H9 (cell line): Measurements from ENCODE around the gene HCFC2. TPM values are rescaled to one million over a fixed set of nuclear protein-coding genes. Genes with fewer than 3 reads are reported as not detected.

Experiments used
- DNase-seq: peaks from one replicate; pipeline ENCODE4 v3.0.0-alpha.2; 2017
- H2AFZ ChIP-seq: one replicate; pipeline ENCODE4 v1.6.1; 2013; ENCODE audit warnings: mild to moderate bottlenecking, low read length, control low read depth, moderate library complexity
- H2AK5ac ChIP-seq: 2 replicates; pipeline ENCODE4 v1.6.1; 2013; ENCODE audit warnings: low read length, control low read depth, mixed read lengths; ENCODE audit not compliant: insufficient read length
- H2BK120ac ChIP-seq: one replicate; pipeline ENCODE4 v1.6.1; 2013; ENCODE audit warnings: low read depth, mild to moderate bottlenecking, low read length, control low read depth, inconsistent platforms; ENCODE audit not compliant: poor library complexity, severe bottlenecking
- H2BK12ac ChIP-seq: 2 replicates; pipeline ENCODE4 v1.6.1; 2013; ENCODE audit warnings: low read length, control low read depth, mixed read lengths, low read depth; ENCODE audit not compliant: insufficient read length
- H2BK15ac ChIP-seq: 2 replicates; pipeline ENCODE4 v1.6.1; 2013; ENCODE audit warnings: low read depth, low read length, control low read depth
- H2BK20ac ChIP-seq: one replicate; pipeline ENCODE4 v1.6.1; 2013; ENCODE audit warnings: low read depth, mild to moderate bottlenecking, low read length, control low read depth, inconsistent platforms; ENCODE audit not compliant: poor library complexity, severe bottlenecking
- H2BK5ac ChIP-seq: 2 replicates; pipeline ENCODE4 v1.6.1; 2013; ENCODE audit warnings: low read length, control low read depth, mixed read lengths; ENCODE audit not compliant: insufficient read length
- H3K14ac ChIP-seq: 2 replicates; pipeline ENCODE4 v1.6.1; 2013; ENCODE audit warnings: low read length, control low read depth; ENCODE audit not compliant: insufficient read depth
- H3K18ac ChIP-seq: 2 replicates; pipeline ENCODE4 v1.6.1; 2013; ENCODE audit warnings: low read depth, mild to moderate bottlenecking, mixed read lengths, low read length, control low read depth; ENCODE audit not compliant: insufficient read length
- H3K23ac ChIP-seq: 2 replicates; pipeline ENCODE4 v1.6.1; 2013; ENCODE audit warnings: low read length, control low read depth, mixed read lengths, low read depth; ENCODE audit not compliant: insufficient read length
- H3K23me2 ChIP-seq: 2 replicates; pipeline ENCODE4 v1.6.1; 2013; ENCODE audit warnings: low read depth, mild to moderate bottlenecking, mixed read lengths, low read length, control low read depth; ENCODE audit not compliant: insufficient read length, poor library complexity, severe bottlenecking
- H3K27ac ChIP-seq: 2 replicates; pipeline ENCODE4 v1.5.1; 2013; ENCODE audit warnings: low read length, control low read depth, mixed read lengths, low read depth; ENCODE audit not compliant: insufficient read length
- H3K27me3 ChIP-seq: 2 replicates; pipeline ENCODE4 v1.6.1; 2013; ENCODE audit warnings: low read length, control low read depth, inconsistent platforms; ENCODE audit not compliant: insufficient read depth
- H3K4ac ChIP-seq: 2 replicates; pipeline ENCODE4 v1.6.1; 2013; ENCODE audit warnings: low read depth, mild to moderate bottlenecking, control low read depth, inconsistent platforms, low read length, moderate library complexity
- H3K4me1 ChIP-seq: 2 replicates; pipeline ENCODE4 v1.6.1; 2013; ENCODE audit warnings: low read length, control low read depth, inconsistent platforms; ENCODE audit not compliant: insufficient read depth
- H3K4me2 ChIP-seq: 2 replicates; pipeline ENCODE4 v1.6.1; 2013; ENCODE audit warnings: low read length, control low read depth, mixed read lengths; ENCODE audit not compliant: insufficient read length, insufficient read depth
- H3K56ac ChIP-seq: 2 replicates; pipeline ENCODE4 v1.6.1; 2013; ENCODE audit warnings: low read depth, mild to moderate bottlenecking, mixed read lengths, low read length, control low read depth; ENCODE audit not compliant: insufficient read length
- H3K79me1 ChIP-seq: 2 replicates; pipeline ENCODE4 v1.6.1; 2013; ENCODE audit warnings: low read depth, mild to moderate bottlenecking, moderate library complexity, low read length, control low read depth, inconsistent platforms; ENCODE audit not compliant: insufficient read depth, poor library complexity, severe bottlenecking
- H3K79me2 ChIP-seq: 2 replicates; pipeline ENCODE4 v1.6.1; 2013; ENCODE audit warnings: low read length, control low read depth, inconsistent platforms; ENCODE audit not compliant: insufficient read depth
- H3K9ac ChIP-seq: 2 replicates; pipeline ENCODE4 v1.6.1; 2013; ENCODE audit warnings: low read length, control low read depth, mixed read lengths; ENCODE audit not compliant: insufficient read length; ENCODE audit errors: extremely low read depth
- H3K9me3 ChIP-seq: one replicate; pipeline ENCODE4 v1.6.1; 2013; ENCODE audit warnings: low read depth, low read length, inconsistent platforms; ENCODE audit not compliant: control insufficient read depth
- H3T11ph ChIP-seq: one replicate; pipeline ENCODE4 v1.6.1; 2013; ENCODE audit warnings: mild to moderate bottlenecking, low read length, control low read depth, inconsistent platforms
- H4K20me1 ChIP-seq: one replicate; pipeline ENCODE4 v1.6.1; 2013; ENCODE audit not compliant: control insufficient read depth, insufficient read length, insufficient read depth
- H4K5ac ChIP-seq: 2 replicates; pipeline ENCODE4 v1.6.1; 2013; ENCODE audit warnings: low read depth, mild to moderate bottlenecking, mixed read lengths, low read length, control low read depth; ENCODE audit not compliant: insufficient read length
- H4K8ac ChIP-seq: replicated peaks from 2 replicates; pipeline ENCODE4 v1.6.1; 2013; ENCODE audit warnings: low read length, control low read depth, mixed read lengths, low read depth; ENCODE audit not compliant: insufficient read length
- H4K91ac ChIP-seq: 2 replicates; pipeline ENCODE4 v1.6.1; 2013; ENCODE audit warnings: low read depth, mild to moderate bottlenecking, moderate library complexity, mixed read lengths, low read length, control low read depth; ENCODE audit not compliant: insufficient read length
- H3K27ac Mint-ChIP-seq, 3 experiments: 2 replicates in 2 of 3; 3 replicates in 1 of 3; pipeline ENCODE4 v1.8.0; 2020 to 2021; ENCODE audit warnings: mixed read lengths in 3 of 3, mild to moderate bottlenecking in 1 of 3, moderate library complexity in 1 of 3
- H3K27me3 Mint-ChIP-seq: 2 replicates; pipeline ENCODE4 v1.8.0; 2021; ENCODE audit warnings: low read depth, mild to moderate bottlenecking, moderate library complexity, mixed read lengths
- H3K36me3 Mint-ChIP-seq, 3 experiments: 2 replicates in 2 of 3; 3 replicates in 1 of 3; pipeline ENCODE4 v1.8.0; 2020 to 2021; ENCODE audit warnings: low read depth in 3 of 3, mixed read lengths in 3 of 3; ENCODE audit not compliant: insufficient read depth in 1 of 3
- H3K4me1 Mint-ChIP-seq, 2 experiments: 2 replicates each; pipeline ENCODE4 v1.8.0; 2020; ENCODE audit warnings: mixed read lengths in 2 of 2
- H3K4me3 Mint-ChIP-seq, 2 experiments: 2 replicates in 1 of 2; 3 replicates in 1 of 2; pipeline ENCODE4 v1.8.0; 2020 to 2021; ENCODE audit warnings: mild to moderate bottlenecking in 2 of 2, mixed read lengths in 2 of 2, moderate library complexity in 1 of 2
- H3K9me3 Mint-ChIP-seq, 2 experiments: 2 replicates in 1 of 2; 3 replicates in 1 of 2; pipeline ENCODE4 v1.8.0; 2020; ENCODE audit warnings: mild to moderate bottlenecking in 2 of 2, mixed read lengths in 2 of 2, moderate library complexity in 1 of 2
- WGBS: extraction: QIAGEN DNeasy Blood & Tissue Kit; methylation state at CpG from one replicate; pipeline ENCODE4 v1.1.7; 2013; ENCODE audit warnings: missing lambda C conversion rate, low lambda C conversion rate, mixed read lengths; ENCODE audit not compliant: insufficient read length; ENCODE audit errors: extremely low coverage; 5-methylcytosine and 5-hydroxymethylcytosine counted together
- total RNA-seq: library from RNA; stranded (reverse); gene quantifications from 2 replicates; pipeline ENCODE4 v1.2.1, GENCODE V29; 2021
- TF ChIP-seq, protein P1 (sequence below): fragments of 200-600 bp; sonication (generic); conservative IDR thresholded peaks from 3 replicates; pipeline ENCODE4 v1.8.0; 2021; ENCODE audit warnings: antibody characterized with exemption, mild to moderate bottlenecking

The HCFC2 gene
- total RNA-seq, 1 experiment from 2014 or later = 1.9 TPM

DNA sequence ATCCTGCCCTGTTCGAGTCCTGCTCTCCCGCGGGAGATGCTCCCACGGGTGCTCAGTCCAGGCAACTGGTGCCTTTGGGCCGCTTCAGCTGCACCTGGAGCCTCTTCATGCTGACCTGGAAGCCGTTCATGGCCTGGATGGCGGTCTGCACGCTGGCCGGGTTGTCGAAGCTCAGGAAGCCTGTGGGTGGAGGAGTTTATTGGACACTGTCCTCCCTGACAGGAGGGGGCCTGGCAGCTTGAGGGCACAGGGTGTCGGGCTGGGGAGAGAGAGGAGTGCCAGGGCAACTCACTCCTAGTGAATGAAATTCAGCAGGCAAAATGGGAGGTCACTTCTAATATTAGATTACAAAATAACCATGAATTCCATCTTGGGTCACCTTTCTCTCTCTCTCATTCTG is 83.0 kb downstream of the HCFC2 start:
- H4K8ac ChIP-seq = no peak overlapping the region
- no peaks in the 10 kb centered on the region for H4K20me1 ChIP-seq
- H3K18ac ChIP-seq = no peak overlapping the region
- Mint-ChIP-seq H3K4me3 (no peak overlapping the region), H3K4me1 (0 out of 4 replicates have a peak, but pooled peaks cover 2 to 3% of the 10 kb centered on the region in 2 experiments), H3K27me3 (peaks cover 5% of the 10 kb centered on the region), H3K27ac (no peak overlapping the region), H3K9me3 (no peaks in the 10 kb centered on the region; a peak in 1 of 5 replicates), H3K36me3 (no peaks in the 10 kb centered on the region)
- no peak overlapping the region for H3T11ph ChIP-seq
- no peak overlapping the region for H3K9ac ChIP-seq
- H3K23ac ChIP-seq = no peak overlapping the region
- H2AFZ ChIP-seq = no peak overlapping the region
- H2BK20ac ChIP-seq = no peak overlapping the region
- H2BK5ac ChIP-seq = no peak overlapping the region
- no peak overlapping the region for H2AK5ac ChIP-seq
- no peak overlapping the region for H2BK15ac ChIP-seq
- H3K27me3 ChIP-seq = no peaks in the 10 kb centered on the region
- H2BK12ac ChIP-seq = no peak overlapping the region
- DNase-seq = no peak
- whole genome bisulfite sequencing = no CpG with 5 or more reads among the region's 11 CpGs
- no peak overlapping the region for H4K91ac ChIP-seq
- no peaks in the 10 kb centered on the region for H3K79me1 ChIP-seq
- H4K5ac ChIP-seq = no peak overlapping the region
- H3K14ac ChIP-seq = no peak overlapping the region
- no peaks in the 10 kb centered on the region for H3K4me1 ChIP-seq
- H3K4me2 ChIP-seq = no peak overlapping the region
- TF ChIP-seq, protein P1, sequence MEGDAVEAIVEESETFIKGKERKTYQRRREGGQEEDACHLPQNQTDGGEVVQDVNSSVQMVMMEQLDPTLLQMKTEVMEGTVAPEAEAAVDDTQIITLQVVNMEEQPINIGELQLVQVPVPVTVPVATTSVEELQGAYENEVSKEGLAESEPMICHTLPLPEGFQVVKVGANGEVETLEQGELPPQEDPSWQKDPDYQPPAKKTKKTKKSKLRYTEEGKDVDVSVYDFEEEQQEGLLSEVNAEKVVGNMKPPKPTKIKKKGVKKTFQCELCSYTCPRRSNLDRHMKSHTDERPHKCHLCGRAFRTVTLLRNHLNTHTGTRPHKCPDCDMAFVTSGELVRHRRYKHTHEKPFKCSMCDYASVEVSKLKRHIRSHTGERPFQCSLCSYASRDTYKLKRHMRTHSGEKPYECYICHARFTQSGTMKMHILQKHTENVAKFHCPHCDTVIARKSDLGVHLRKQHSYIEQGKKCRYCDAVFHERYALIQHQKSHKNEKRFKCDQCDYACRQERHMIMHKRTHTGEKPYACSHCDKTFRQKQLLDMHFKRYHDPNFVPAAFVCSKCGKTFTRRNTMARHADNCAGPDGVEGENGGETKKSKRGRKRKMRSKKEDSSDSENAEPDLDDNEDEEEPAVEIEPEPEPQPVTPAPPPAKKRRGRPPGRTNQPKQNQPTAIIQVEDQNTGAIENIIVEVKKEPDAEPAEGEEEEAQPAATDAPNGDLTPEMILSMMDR = no peak
- H3K79me2 ChIP-seq = no peaks in the 10 kb centered on the region
- H3K56ac ChIP-seq = no peak overlapping the region
- no peak overlapping the region for H2BK120ac ChIP-seq
- no peak overlapping the region for H3K4ac ChIP-seq
- no peaks in the 10 kb centered on the region for H3K23me2 ChIP-seq
- H3K27ac ChIP-seq = no peak overlapping the region
- H3K9me3 ChIP-seq = no peaks in the 10 kb centered on the region
